MM.1S (cell line): ENCODE results near the gene NRP2.

Experiments
- EZH2 ChIP-seq: fragments of 300-600 bp; sonication (generic); optimal IDR thresholded peaks from 2 replicates; pipeline ENCODE3; 2017; ENCODE audit warnings: low read depth, mild to moderate bottlenecking, antibody characterized with exemption, low read length, mixed read lengths
- TF ChIP-seq, protein P1 (sequence below): fragments of 300-600 bp; sonication (generic); IDR thresholded peaks from 2 replicates; pipeline ENCODE4 v1.5.1; 2016; ENCODE audit warnings: antibody characterized with exemption, low read length, mixed read lengths

DNA sequence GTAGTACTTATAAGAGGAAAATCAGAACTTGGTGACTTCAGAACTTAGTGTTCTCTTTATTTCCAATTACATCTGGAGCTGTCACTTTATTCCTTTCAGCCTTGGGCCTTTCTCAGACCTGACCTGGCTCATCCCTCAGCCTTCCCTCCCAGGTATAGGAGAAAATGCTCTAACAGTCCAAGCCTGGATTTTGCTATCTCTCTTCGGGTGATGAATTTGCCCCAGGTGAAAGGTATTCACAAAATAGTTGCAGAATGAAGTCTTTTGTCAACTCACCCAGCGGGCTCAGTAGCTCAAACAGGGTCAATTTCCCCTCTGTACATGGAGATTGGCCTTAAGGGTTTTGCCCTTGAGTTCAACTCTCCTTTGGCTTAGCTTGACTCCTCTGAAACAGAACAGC lies 12.0 kb downstream of the NRP2 start:
- TF ChIP-seq, protein P1, sequence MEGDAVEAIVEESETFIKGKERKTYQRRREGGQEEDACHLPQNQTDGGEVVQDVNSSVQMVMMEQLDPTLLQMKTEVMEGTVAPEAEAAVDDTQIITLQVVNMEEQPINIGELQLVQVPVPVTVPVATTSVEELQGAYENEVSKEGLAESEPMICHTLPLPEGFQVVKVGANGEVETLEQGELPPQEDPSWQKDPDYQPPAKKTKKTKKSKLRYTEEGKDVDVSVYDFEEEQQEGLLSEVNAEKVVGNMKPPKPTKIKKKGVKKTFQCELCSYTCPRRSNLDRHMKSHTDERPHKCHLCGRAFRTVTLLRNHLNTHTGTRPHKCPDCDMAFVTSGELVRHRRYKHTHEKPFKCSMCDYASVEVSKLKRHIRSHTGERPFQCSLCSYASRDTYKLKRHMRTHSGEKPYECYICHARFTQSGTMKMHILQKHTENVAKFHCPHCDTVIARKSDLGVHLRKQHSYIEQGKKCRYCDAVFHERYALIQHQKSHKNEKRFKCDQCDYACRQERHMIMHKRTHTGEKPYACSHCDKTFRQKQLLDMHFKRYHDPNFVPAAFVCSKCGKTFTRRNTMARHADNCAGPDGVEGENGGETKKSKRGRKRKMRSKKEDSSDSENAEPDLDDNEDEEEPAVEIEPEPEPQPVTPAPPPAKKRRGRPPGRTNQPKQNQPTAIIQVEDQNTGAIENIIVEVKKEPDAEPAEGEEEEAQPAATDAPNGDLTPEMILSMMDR, result no peak
- TF ChIP-seq EZH2, result no peak
